COLO668 (cell line): Measurements from ENCODE around the gene AP1G2.
"Not testable (repeated sequence)": the region's sequence is repeated elsewhere in the genome, so short reads cannot be mapped to it uniquely, and the experiment has no call there.

ENCODE experiments used
- DNase-seq: peaks from one replicate; lab custom pipeline; 2025; ENCODE audit not compliant: unreplicated experiment; lab: John Stamatoyannopoulos, UW

Gene AP1G2

DNA sequence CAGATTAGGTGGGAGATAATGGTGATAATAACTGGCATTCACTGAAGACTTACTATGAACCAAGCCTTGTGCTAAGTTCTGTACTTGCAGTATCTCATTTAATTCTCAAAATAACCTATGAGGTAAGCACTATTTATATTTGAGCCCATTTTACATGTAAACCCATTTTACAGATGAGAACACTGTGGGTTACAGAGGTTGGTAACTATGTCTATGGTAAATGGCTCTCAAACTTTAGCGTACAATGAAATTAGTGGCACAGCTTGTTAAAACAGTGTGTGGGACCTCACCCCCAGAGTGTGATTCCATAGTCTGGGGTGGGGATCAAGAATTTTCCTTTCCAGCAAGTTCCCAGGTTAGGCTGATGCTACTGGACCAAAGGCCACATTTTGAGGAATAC is 33.2 kb upstream of the AP1G2 start:
- DNase-seq = no peak

DNA sequence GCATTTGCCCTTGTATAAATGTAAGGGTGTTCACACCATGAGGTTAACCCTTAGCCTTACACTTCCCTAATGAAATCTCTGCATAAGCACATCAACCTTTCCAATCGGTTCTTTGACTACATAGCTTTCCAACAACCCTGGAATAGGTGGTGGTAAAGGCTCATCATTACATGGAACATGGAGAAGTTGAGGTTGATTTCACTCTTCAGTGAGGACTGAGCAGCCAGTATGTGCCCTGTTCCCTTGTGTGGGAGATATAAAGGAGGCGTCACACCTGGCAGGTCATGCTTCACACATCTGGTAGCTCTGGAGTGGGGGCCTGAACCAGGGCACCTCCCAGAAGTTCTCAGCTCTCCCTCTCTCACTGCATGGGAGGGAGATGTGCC is 32.7 kb upstream of the AP1G2 start:
- no peak for DNase-seq

DNA sequence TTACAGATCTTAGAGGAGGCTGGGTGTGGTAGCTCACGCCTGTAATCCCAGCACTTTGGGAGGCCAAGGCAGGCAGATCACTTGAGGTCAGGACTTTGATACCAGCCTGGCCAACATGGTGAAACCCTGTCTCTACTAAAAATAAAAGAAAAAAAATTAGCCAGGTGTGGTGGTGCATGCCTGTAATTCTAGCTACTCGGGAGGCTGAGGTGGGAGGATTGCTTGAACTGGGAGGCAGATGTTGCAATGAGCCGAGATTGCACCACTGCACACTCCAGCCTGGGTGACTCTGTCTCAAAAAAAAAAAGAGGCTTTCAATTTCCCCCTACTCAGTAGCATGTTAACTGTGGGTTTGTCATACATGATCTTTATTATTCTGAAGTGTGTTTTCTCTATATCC is 26.6 kb upstream of the AP1G2 start:
- DNase-seq = not testable (repeated sequence)

DNA sequence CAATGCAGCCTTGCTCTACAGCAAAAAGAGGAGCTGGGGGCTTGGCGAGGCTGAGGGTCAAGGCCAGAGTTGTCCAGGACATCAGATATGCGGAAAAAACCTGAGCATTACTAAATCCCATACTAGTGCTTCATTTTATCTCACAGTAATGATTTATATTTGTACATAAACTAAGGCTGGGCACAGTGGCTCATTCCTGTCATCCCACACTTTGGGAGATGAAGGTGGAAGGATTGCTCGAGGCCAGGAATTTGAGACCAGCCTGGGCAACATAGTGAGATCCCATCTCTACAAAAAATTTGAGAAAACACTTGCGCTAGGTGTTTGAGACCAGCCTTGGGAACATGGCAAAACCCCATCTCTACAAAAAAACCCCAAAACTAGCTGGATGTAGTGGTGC is 22.6 kb upstream of the AP1G2 start:
- DNase-seq = no peak

DNA sequence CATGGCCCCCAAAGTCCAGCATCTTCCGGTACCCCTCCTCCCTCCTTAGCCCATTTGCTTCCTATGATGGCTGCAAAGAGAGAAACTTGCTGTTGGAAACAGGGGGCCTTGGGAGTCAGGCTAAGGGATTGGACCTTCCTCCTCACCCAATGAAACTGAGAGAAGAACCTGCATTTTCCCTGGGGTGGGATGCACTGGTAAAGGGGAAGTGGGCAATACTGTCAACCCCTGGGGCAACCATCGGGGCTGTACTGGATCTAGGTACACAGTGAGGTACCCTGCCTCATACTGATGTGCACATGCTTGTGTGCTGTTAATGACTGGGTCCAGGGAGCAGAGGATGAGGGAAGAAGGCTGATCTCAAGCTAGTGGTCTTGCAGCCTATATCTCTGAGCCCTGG is 22.0 kb upstream of the AP1G2 start:
- no peak for DNase-seq

DNA sequence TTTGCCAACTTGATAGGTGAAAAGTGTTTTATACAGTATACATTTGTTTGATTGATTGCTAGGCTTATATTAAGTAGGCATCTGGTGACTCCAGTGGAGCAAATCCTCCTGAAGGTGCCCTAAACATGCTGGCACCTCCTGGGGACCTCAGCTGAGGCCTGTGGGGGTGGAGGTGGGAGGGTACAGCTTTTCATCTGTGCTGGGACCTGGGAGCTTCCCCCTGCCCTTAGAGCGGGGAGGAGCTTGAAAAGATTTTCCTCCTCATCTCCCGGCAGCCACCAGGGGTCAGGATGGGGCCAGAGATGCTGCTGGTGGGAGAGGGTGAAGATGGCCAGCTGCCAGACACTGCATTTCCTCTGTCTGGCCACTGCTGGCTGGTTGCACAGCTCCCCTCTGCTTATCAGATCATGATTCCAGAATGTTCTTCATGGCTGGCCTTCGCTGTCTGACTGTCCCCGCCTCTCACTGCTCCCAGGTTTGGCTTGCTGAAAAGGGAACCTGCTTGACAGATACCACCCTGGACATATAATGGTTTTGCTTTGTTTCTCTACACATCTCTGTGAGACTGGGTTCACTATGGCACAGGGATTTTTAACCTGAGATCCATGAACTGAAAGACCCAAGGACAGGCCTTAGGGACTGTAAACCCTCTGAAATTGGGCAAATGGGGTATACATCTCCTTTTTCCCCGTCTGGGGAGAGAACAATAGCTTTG is 21.4 kb upstream of the AP1G2 start:
- peak; percentile 90 for DNase-seq

DNA sequence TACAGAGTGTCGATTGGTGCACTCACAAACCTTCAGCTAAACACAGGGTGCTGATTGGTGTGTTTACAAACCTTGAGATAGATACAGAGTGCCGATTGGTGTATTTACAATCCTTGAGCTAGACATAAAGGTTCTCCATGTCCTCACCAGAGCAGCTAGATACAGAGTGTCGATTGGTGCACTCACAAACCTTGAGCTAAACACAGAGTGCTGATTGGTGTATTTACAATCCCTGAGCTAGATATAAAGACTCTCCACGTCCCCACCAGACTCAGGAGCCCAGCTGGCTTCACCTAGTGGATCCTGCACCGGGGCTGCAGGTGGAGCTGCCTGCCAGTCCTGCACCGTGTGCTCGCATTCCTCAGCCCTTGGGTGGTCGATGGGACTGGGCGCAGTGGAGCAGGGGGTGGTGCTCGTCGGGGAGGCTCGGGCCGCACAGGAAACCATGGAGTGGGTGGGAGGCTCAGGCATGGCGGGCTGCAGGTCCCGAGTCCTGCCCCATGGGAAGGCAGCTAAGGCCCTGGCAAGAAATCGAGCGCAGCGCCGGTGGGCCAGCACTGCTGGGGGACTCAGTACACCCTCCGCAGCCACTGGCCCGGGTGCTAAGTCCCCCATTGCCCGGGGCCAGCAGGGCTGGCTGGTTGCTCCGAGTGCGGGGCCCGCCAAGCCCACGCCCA is 17.1 kb upstream of the AP1G2 start:
- not testable (repeated sequence) for DNase-seq

DNA sequence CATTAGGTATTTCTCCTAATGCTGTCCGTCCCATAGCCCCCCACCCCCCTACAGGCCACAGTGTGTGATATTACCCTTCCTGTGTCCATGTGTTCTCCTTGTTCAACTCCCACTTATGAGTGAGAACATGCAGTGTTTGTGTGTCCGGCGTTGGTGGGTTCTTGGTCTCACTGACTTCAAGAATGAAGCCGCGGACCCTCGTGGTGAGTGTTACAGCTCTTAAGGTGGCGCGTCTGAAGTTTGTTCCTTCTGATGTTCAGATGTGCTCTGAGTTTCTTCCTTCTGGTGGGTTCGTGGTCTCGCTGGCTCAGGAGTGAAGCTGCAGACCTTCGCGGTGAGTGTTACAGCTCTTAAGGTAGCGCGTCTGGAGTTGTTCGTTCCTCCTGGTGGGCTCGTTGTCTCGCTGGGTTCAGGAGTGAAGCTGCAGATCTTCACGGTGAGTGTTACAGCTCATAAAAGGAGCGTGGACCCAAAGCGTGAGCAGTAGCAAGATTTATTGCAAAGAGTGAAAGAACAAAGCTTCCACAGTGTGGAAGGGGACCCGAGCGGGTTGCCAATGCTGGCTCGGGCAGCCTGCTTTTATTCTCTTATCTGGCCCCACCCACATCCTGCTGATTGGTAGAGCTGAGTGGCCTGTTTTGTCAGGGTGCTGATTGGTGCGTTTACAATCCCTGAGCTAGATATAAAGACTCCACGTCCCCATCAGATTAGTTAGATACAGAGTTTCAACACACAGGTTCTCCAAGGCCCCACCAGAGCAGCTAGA is 16.4 kb upstream of the AP1G2 start:
- not testable (repeated sequence) for DNase-seq

DNA sequence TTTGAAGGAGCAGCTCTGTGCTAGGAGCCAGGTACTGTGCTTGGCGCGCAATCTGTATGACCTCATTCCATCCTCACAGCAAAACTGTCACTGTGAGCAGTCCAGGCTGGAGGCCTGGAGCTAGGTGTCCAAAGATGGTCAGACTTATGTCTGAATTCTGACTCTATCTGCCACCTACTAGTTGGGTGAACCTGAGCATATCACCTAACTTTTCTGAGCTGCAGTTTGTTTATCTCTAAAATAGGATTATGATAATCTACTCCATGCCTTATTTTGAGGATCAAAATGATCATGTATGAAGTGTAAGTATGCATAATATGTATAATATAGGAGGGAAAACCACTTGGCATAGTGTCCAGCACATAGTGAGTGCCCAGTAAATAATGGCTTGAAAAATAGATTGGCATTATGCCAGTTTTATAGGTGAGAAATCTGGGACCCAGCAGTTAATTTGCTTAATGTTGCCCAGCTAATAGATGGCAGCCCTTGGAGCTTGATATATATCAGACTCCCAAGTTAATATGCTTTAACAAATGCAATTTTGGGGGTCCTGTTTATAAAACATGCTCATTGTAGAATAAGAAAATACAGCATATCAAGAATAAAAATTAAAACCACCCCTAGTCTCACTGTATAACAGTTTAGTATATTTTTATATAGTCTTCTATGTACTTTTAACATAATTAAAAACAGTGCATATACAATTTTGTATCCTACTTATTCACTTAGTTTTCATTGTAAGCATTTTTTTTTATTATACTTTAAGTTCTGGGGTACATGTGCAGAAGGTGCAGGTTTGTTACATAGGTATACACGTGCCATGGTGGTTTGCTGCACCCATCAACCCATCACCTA is 15.5 kb upstream of the AP1G2 start:
- DNase-seq = no peak

DNA sequence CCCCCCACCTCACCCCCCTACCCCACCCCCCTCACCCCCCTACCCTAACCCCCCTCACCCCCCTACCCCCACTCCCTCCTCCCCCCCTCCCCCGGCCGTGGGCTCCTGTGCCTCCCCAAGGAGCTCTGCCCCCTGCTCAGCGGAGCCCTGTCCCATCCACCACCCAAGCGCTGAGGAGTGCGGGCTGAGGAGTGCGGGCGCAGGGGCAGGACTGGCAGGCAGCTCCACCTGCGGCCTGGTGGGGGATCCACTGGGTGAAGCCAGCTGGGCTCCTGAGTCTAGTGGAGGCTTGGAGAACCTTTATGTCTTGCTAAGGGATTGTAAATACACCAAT is 13.3 kb upstream of the AP1G2 start:
- DNase-seq = no peak

DNA sequence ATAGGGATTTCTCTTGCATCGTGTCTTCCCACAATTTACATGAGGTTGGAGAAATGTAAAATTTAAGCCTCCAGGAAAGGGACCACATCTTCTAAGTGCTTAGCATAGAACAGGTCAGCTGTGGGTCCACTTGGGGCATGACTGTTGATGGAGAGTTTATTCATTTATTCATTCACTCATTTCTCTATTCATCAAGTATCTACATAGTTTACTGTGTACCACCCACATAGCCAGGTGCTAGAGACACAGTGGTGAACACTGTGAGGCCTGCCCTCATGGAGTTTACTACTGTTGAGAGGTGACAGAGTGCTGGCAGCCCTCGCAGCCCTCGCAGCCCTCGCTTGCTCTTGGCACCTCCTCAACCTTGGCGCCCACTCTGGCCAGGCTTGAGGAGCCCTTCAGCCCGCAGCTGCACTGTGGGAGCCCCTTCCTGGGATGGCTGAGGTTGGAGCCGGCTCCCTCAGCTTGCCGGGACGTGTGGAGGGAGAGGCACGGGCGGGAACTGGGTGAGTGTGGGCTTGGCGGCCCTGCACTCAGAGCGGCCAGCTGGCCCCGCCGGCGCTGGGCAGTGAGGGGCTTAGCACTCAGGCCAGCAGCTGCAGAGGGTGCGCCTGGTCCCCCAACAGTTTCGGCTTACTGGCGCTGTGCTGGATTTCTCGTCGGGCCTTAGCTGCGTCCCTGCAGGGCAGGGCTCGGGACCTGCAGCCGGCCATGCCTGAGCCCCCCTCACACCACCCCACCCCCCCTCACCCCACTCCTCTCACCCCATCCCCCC is 12.7 kb upstream of the AP1G2 start:
- no peak for DNase-seq

DNA sequence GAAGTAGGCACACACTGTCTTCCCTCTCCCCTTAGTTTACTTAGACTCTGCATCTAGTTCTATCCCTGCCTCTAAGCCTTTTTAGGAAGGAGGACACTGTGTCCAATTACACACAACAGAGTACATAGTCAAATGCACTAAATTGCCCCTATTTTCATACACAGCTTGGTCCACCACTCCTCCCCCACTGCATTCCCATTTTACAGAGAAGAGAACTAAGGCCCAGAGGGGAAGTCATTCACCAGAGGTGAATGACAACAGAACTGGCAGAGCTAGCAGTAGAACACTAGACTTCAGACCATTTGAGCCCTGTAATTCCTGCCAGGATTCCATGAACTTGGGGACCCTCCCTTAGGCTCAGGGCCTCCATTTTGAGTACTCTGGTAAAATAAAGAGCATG is 12.1 kb upstream of the AP1G2 start:
- DNase-seq = no peak

DNA sequence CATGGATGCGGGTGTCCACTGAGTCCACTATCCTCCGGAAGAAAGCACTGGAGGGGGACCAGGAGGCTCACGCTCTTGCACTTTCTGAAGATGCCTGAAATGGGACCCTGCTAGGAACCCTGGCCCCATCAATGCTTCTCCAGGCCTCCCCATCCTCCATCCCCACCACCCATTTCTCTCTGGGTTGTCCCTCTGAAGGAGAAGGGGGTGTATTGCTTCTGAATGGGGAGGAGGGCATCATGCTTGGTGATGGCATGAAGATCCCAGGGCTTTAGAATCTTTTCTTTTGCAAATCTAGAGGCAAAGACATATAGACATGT is 11.7 kb upstream of the AP1G2 start:
- DNase-seq = no peak

DNA sequence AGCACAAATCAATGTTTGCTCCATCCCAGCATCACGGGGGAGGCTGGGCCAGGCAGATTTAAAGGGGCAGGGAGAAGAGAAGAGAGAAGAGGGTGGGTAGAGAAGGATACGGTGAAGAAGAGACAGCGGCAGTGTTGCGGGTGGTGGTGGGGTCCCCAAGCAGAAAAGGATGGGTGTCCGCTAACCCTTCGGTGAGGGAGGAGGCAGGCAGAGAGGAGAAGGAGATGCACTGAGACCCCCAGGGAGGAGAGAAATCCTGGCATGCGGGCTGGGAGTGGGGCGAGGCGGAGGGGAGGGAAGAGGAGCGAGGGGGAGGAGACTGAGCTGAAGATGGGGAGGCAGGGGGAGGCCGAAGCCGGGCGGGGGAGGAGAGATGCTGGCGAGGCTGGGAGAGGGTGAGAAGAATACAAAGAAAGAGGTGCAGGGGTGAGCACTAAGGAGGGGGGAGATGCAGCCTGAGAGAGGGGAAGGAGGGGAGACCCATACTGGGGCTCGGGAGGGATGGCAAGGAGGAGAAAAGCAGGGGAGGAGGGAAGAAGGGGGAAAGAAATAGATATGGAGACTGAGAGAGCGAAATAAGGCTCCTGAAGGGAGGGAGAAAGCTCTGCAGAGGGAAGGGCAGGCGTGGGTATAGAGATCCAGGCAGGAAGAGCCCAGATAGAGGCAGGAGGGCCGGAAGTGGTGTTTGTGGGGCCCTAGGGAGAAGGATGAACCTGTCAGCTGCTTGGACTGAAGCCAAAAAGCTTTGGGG is 11.1 kb upstream of the AP1G2 start, which contains the start of gene JPH4:
TSS of gene JPH4 (minus strand) at position 231 of the 751 bp plus-strand sequence. CDS start 1,337 bp downstream, outside the sequence.
- peak; percentile 78 for DNase-seq

DNA sequence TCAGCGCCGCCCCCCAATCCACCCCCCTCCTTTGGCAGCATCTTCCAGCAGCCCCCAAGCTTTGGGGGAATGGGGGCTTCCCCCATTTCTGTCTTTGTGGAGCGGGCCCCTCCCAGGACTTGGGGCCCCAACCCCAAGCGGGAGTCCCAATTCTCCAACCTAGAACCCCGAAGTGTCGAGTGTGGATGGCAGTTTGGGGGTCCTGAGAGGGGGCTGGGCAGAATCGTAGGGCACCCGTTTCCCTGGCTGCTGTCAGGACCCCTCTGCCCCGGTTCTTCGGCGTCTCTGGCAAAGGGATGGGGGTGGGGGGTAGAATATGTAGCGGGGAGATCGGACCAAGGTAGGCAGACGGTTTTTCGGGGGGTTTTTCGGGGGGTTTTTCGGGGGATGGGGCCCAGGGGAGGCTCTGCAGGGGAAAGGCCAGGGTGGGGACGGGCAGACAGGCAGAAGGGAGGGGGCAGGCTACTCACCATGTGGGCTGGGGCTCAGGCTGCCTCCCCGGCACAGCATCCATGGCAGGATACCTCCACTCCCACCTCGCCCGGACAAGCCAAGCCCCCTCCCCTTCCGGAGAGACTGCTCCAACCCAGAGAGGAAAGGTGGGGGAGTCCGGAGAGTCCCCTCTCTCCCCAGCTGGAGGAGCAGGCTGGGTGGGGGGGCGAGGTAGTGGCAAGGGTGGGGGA is 10.3 kb upstream of the AP1G2 start:
- no peak for DNase-seq

DNA sequence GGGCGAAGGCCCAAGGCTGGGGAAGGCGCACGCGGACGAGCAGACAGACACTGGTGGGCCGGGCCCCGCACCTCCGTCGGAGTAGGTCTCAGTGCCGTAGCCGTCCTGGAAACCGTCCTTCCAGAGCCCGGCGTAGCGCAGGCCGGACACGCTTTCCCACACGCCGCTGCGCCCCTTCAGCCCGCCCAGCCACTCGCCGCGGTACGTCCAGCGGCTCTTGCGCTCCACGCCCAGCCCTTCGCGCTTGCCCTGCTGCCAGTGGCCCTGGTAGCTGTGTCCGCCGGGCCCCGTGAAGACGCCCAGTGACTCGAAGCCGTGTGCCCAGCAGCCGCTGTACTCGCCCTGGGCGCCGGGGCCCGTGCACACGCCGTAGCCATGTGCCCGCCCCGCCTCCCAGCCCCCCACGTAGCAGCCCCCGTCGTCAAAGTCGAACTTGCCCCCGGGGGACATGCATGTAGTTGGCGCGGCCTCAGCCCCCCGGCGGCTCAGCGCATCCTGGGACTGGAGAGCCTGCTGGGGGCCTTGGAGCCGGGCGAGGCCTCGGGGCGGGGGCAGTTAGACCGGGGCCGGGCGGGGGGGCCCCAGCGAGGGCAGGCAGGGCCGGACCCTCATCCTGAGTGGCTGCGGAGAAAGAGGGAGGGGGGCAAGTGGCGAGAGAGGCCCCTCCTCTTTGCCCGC is 9.6 kb upstream of the AP1G2 start:
- DNase-seq = peak; percentile 65

DNA sequence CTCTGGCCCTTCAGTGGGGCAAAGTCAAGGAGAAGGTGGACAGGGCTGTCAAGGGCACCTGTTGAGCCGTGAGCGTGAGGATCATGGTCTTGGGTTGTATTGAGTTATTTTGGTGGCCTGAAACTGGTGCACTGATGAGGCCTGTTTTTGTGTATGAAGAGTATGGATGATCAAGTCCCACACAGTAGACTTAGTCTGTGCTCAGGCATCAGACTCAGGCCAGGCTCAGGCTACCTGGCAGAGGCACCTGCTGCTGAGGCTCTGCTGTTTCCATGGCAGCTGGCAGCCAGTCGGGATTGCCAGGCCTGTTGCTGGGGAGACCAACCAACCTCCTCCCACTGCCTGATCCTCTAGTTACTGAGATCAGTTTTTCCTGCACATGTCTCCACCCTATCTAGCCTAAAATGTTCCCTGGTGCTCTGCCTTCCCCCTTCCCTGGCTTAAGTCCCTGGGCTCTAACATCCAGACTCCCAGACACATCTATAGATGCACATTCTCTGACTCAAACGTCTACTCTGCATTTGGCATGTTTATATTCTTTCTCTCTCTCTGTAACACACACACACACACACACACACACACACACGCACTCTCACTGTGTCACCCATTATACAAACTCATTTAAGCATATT is 5.9 kb upstream of the AP1G2 start:
- DNase-seq = peak; percentile 77

DNA sequence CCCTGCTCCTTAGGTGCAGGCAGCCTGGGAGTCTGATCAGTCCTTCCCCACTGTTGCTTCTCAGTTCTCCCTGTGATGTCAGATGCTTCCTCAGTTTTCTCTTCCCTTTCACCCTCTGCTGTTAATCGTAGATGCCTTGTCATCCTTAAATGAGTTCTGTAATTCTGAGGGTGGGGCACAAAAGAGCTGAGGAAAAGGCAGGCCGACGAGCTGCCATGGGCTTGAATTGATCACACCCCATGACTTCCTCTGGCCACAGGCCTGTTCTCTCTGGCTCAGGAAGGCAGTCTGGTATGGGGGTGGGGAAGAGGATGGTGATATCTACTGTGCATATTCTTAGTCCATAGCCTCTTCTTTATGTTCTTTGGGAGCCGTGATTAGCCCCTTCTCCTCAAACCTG is 5.2 kb upstream of the AP1G2 start:
- DNase-seq = no peak

DNA sequence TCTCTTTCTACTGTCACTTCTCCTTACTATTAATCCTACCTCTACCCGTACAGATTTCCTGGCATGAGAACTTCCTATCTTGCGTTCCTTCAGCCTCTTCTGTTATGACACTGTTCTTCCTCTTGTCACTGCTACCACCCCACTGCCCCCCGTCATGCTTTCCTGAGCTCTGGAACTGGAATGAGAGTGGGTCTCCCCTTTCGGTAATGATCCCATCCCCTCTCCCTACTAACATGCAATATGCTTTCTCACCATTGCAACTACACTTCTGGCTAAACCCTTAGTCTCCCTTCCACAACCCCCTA is 4.9 kb upstream of the AP1G2 start:
- no peak for DNase-seq
